K562 (cell line): ENCODE measurements around the gene CHST15. TPM values are rescaled to one million over a fixed set of nuclear protein-coding genes. Genes with fewer than 3 reads are reported as not detected.

Experiments used
- ATAC-seq: fragments of 200-7000 bp; cut with Tn5 transposase; 3 replicates; pipeline ENCODE4 v1.9.1; 2020; ENCODE audit warnings: moderate library complexity
- BruUV-seq: library from RNA; stranded (reverse); fragments of 400-500 nt; replicated peaks from 2 replicates; lab custom pipeline; 2021; lab: Mats Ljungman, UMichigan
- CTCF ChIA-PET: fragments of 300-600 bp; formaldehyde crosslinking; extraction: SDS; loops from one replicate; lab custom pipeline; 2021; ENCODE audit warnings: low intra/inter-chr PET ratio; lab: Yijun Ruan, JAX
- POLR2A ChIA-PET: fragments of 300-600, 350-650 bp; sonication (Branson Sonifier 250); formaldehyde crosslinking; extraction: SDS; loops from one replicate; lab custom pipeline; 2021; ENCODE audit warnings: antibody characterized with exemption, inconsistent platforms; lab: Yijun Ruan, JAX
- DNase-seq, 4 experiments: peaks; one replicate each; pipeline versions ENCODE4 v3.0.0 to v3.0.0-alpha.2; 2011 to 2018; ENCODE audit warnings: low spot score in 3 of 4, mixed read lengths in 3 of 4; ENCODE audit errors: extremely low read depth in 1 of 4
- FAIRE-seq: peaks from 2 replicates; lab custom pipeline; 2011; peaks lifted over from hg19 to GRCh38; lab: Jason Lieb, UNC
- H2AFZ ChIP-seq: 2 replicates; pipeline ENCODE4 v1.6.0; 2011; ENCODE audit warnings: low read depth, low read length, control low read depth, inconsistent platforms
- H3K27ac ChIP-seq: fragments of 200-600 bp; 3 replicates; pipeline ENCODE4 v1.8.0; 2011; ENCODE audit warnings: low read depth, mild to moderate bottlenecking, control low read depth, inconsistent platforms, low read length, moderate library complexity, mixed read lengths; ENCODE audit errors: extremely low read depth
- H3K27me3 ChIP-seq, 2 experiments: fragments of 300-600 bp in 1 of 2; 2 replicates in 1 of 2; 3 replicates in 1 of 2; pipeline versions ENCODE4 v1.6.0 to v1.8.0; 2011; ENCODE audit warnings: inconsistent platforms in 2 of 2, low read length in 2 of 2, mild to moderate bottlenecking in 1 of 2, mixed read lengths in 1 of 2, moderate library complexity in 1 of 2; ENCODE audit not compliant: control insufficient read depth in 2 of 2, insufficient read depth in 2 of 2
- H3K36me3 ChIP-seq: fragments of 300-600 bp; 3 replicates; pipeline ENCODE4 v1.8.0; 2011; ENCODE audit warnings: mild to moderate bottlenecking, low read length, inconsistent platforms; ENCODE audit not compliant: control insufficient read depth, insufficient read depth
- H3K4me1 ChIP-seq, 2 experiments: fragments of 200-600 bp in 1 of 2; replicated peaks in 1 of 2; 2 replicates in 1 of 2; 3 replicates in 1 of 2; pipeline versions ENCODE4 v1.5.1 to v1.8.0; 2011; ENCODE audit warnings: inconsistent platforms in 2 of 2, low read length in 2 of 2, mild to moderate bottlenecking in 1 of 2, mixed read lengths in 1 of 2, moderate library complexity in 1 of 2; ENCODE audit not compliant: control insufficient read depth in 2 of 2, insufficient read depth in 2 of 2
- H3K4me2 ChIP-seq: 2 replicates; pipeline ENCODE4 v1.6.1; 2011; ENCODE audit warnings: low read length, control low read depth, inconsistent platforms, mixed read lengths; ENCODE audit not compliant: insufficient read depth
- H3K4me3 ChIP-seq: fragments of 200-600 bp; sonication (generic), shearing (Covaris generic); 2 replicates; pipeline ENCODE4 v1.5.1; 2016; ENCODE audit warnings: control low read depth, inconsistent platforms
- H3K79me2 ChIP-seq: fragments of 200-600 bp; 3 replicates; pipeline ENCODE4 v1.8.0; 2011; ENCODE audit warnings: low read length, inconsistent platforms; ENCODE audit not compliant: control insufficient read depth, insufficient read depth
- H3K9ac ChIP-seq, 2 experiments: 2 replicates each; pipeline versions ENCODE4 v1.6.0 to v1.6.1; 2011; ENCODE audit warnings: low read depth in 2 of 2, low read length in 2 of 2, control low read depth in 1 of 2, inconsistent platforms in 1 of 2, mild to moderate bottlenecking in 1 of 2, mixed read lengths in 1 of 2; ENCODE audit not compliant: insufficient read depth in 1 of 2
- H3K9me1 ChIP-seq: one replicate; pipeline ENCODE4 v1.6.0; 2011; ENCODE audit warnings: inconsistent platforms, mild to moderate bottlenecking, low read length, moderate library complexity; ENCODE audit not compliant: control insufficient read depth, insufficient read depth
- H3K9me3 ChIP-seq: replicated peaks from 2 replicates; pipeline ENCODE4 v1.5.1; 2011; ENCODE audit warnings: low read depth, low read length, inconsistent platforms; ENCODE audit not compliant: control insufficient read depth, insufficient read depth
- H4K20me1 ChIP-seq: replicated peaks from 2 replicates; pipeline ENCODE4 v1.6.1; 2011; ENCODE audit warnings: low read length, inconsistent platforms, mixed read lengths; ENCODE audit not compliant: control insufficient read depth, insufficient read depth
- ATF7 ChIP-seq: fragments of 450-650 bp; IDR thresholded peaks from 2 replicates; pipeline ENCODE4 v1.7.1; 2014; ENCODE audit warnings: mild to moderate bottlenecking, moderate library complexity
- CEBPG ChIP-seq, 3 experiments: fragments of 200-800 bp in 1 of 3; sonication (Bioruptor generic) in 1 of 3; sonication (generic) in 1 of 3; formaldehyde crosslinking in 1 of 3; IDR thresholded peaks in 2 of 3; conservative IDR thresholded peaks in 1 of 3; 2 replicates each; pipeline versions ENCODE4 v1.6.1 to v1.8.0; 2016 to 2022; ENCODE audit warnings: missing compliant biosample characterization in 2 of 3, missing genetic modification characterization in 2 of 3, mild to moderate bottlenecking in 1 of 3, missing genetic modification reagents in 1 of 3
- CUX1 ChIP-seq: fragments of 200-800 bp; sonication (Bioruptor generic); IDR thresholded peaks from 2 replicates; pipeline ENCODE4 v1.6.1; 2016; ENCODE audit warnings: missing genetic modification characterization, missing compliant biosample characterization
- SETDB1 ChIP-seq: IDR thresholded peaks from one replicate; pipeline ENCODE4 v1.6.1; 2012; ENCODE audit warnings: low read length, control low read depth, inconsistent platforms
- ZNF224 ChIP-seq: sonication (generic); formaldehyde crosslinking; IDR thresholded peaks from 2 replicates; pipeline ENCODE4 v1.8.0; 2022; ENCODE audit warnings: mild to moderate bottlenecking, missing genetic modification reagents
- ZNF609 ChIP-seq: sonication (generic); formaldehyde crosslinking; IDR thresholded peaks from 2 replicates; pipeline ENCODE4 v1.8.1; 2023; ENCODE audit warnings: missing genetic modification reagents, mild to moderate bottlenecking, borderline replicate concordance
- WGBS: fragments of 100-300 bp; shearing (Covaris generic); methylation state at CpG from one replicate; pipeline ENCODE4 v1.1.6; 2016; ENCODE audit warnings: low coverage, mixed read lengths; ENCODE audit not compliant: insufficient coverage; ENCODE audit errors: missing lambda C conversion rate; 5-methylcytosine and 5-hydroxymethylcytosine counted together
- in situ Hi-C: fragments of 300-500 bp; cut with MboI; formaldehyde crosslinking; loops from 4 replicates; pipeline ENCODE4 v1.15.0; 2018; ENCODE audit warnings: inconsistent platforms, mixed read lengths
- intact Hi-C: fragments of 100-400 bp; cut with micrococcal nuclease; formaldehyde crosslinking; loops from 2 replicates; pipeline ENCODE4 v1.14.2; 2022
- polyA plus RNA-seq, 8 experiments: library from polyadenylated mRNA; depleted of rRNA in 4 of 8; stranded (reverse) in 5 of 8; unstranded in 3 of 8; fragments of >200 nt; fragmentation: Nextera tagmentation in 2 of 8; fragmentation: Illumina TruSeq in 1 of 8; extraction: Ambion mirVana in 2 of 8; extraction: Trizol in 1 of 8; gene quantifications; 2 replicates each; pipeline versions ENCODE4 v1.2.1 to v1.2.3, GENCODE V29; 2011 to 2014; ENCODE audit warnings: inconsistent platforms in 1 of 8, missing spikeins in 1 of 8
- total RNA-seq, 7 experiments: library from RNA; depleted of rRNA in 6 of 7; stranded (reverse); fragments of >200 nt in 6 of 7; fragmentation: Illumina TruSeq in 2 of 7; extraction: Trizol in 2 of 7; gene quantifications; 2 replicates each; pipeline versions ENCODE4 v1.2.1 to v1.2.3, GENCODE V29; 2011 to 2021; ENCODE audit warnings: low replicate concordance in 1 of 7
- TF ChIP-seq, protein P1 (sequence below): sonication (generic); IDR thresholded peaks from 2 replicates; pipeline ENCODE4 v1.6.1; 2016

CHST15 gene
- total and polyA plus RNA-seq, 9 of the 15 experiments (the other 6 are each of a cell fraction or from before 2014, with no cell fraction given) = 0.04 to 0.16 (median 0.08) TPM

- TF ChIP-seq CEBPG (CRISPR knock-in tag; IDR thresholded peaks at IDR 0.05) = no peak
- TF ChIP-seq CEBPG (tag; conservative IDR thresholded peaks at IDR 0.05 in 1 of 2, IDR thresholded peaks at IDR 0.05 in 1 of 2) = no peak
- TF ChIP-seq ZNF224 (CRISPR knock-in tag) = no peak
- TF ChIP-seq, protein P1, sequence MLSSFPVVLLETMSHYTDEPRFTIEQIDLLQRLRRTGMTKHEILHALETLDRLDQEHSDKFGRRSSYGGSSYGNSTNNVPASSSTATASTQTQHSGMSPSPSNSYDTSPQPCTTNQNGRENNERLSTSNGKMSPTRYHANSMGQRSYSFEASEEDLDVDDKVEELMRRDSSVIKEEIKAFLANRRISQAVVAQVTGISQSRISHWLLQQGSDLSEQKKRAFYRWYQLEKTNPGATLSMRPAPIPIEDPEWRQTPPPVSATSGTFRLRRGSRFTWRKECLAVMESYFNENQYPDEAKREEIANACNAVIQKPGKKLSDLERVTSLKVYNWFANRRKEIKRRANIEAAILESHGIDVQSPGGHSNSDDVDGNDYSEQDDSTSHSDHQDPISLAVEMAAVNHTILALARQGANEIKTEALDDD = no peak
These were observed at the start of gene CHST15 (continued) for GRCh38 chr10:124092860-124093773.

GRCh38 chr10:124142960-124143359 is 49.6 kb upstream of the CHST15 start:
- in situ Hi-C loops = no loop called here
- H3K79me2 ChIP-seq = no peaks in the 10 kb centered on the region
- H3K4me1 ChIP-seq = no peaks in the 10 kb centered on the region
- no peak overlapping the region for H3K9ac ChIP-seq
- H3K9me1 ChIP-seq = no peaks in the 10 kb centered on the region
- H3K36me3 ChIP-seq = no peaks in the 10 kb centered on the region
- DNase-seq = no peak
- peaks cover 0 to 4% of the 10 kb centered on the region in 2 experiments; a peak in 1 of 5 replicates for H3K27me3 ChIP-seq
- CTCF ChIA-PET = no interaction called here
- H3K27ac ChIP-seq = no peak overlapping the region
- no peak for ATAC-seq
- POLR2A ChIA-PET = no interaction called here
- H3K4me2 ChIP-seq = no peak overlapping the region
- 0% methylated on average over 6 of the region's 6 CpGs for WGBS
- BruUV-seq = no TSS peak
- intact Hi-C loops = no loop called here
- no peak for FAIRE-seq
- no peak overlapping the region for H2AFZ ChIP-seq
- H3K4me3 ChIP-seq = no peak overlapping the region
- no peaks in the 10 kb centered on the region for H4K20me1 ChIP-seq
- H3K9me3 ChIP-seq = no peaks in the 10 kb centered on the region
- TF ChIP-seq ATF7 (no peak), ZNF609 (no peak), CUX1 (CRISPR knock-in tag) (no peak), SETDB1 (no peak)
